Astrocyte (in vitro differentiated cells and primary cell): Measurements from ENCODE around the gene PTPRCAP. TPM values are rescaled to one million over a fixed set of nuclear protein-coding genes. Genes with fewer than 3 reads are reported as not detected.

Experiments
- DNase-seq: peaks from one replicate; pipeline ENCODE4 v3.0.0-alpha.2; 2010; ENCODE audit warnings: low read depth
- FAIRE-seq: peaks from 2 replicates; lab custom pipeline; 2011; peaks lifted over from hg19 to GRCh38; lab: Jason Lieb, UNC
- H2AFZ ChIP-seq: 2 replicates; pipeline ENCODE4 v1.6.0; 2012; ENCODE audit warnings: low read depth, low read length, inconsistent platforms
- H3K27ac ChIP-seq: 2 replicates; pipeline ENCODE4 v1.5.1; 2011; ENCODE audit warnings: low read depth, low read length, inconsistent platforms
- H3K27me3 ChIP-seq: 2 replicates; pipeline ENCODE4 v1.6.0; 2011; ENCODE audit warnings: low read length, inconsistent platforms; ENCODE audit not compliant: insufficient read depth
- H3K36me3 ChIP-seq: 2 replicates; pipeline ENCODE4 v1.5.1; 2011; ENCODE audit warnings: low read length, inconsistent platforms; ENCODE audit not compliant: insufficient read depth
- H3K4me1 ChIP-seq: 2 replicates; pipeline ENCODE4 v1.5.1; 2011; ENCODE audit warnings: low read length, inconsistent platforms; ENCODE audit not compliant: insufficient read depth
- H3K4me2 ChIP-seq: 2 replicates; pipeline ENCODE4 v1.6.0; 2012; ENCODE audit warnings: low read length, inconsistent platforms
- H3K4me3 ChIP-seq: 2 replicates; pipeline ENCODE4 v1.5.1; 2011; ENCODE audit warnings: low read depth, mild to moderate bottlenecking, low read length, inconsistent platforms; ENCODE audit not compliant: insufficient read depth
- H3K79me2 ChIP-seq: 2 replicates; pipeline ENCODE4 v1.6.0; 2012; ENCODE audit warnings: mild to moderate bottlenecking, low read length, inconsistent platforms; ENCODE audit not compliant: insufficient read depth
- H3K9ac ChIP-seq: 2 replicates; pipeline ENCODE4 v1.6.0; 2012; ENCODE audit warnings: mild to moderate bottlenecking, low read length, inconsistent platforms
- H3K9me3 ChIP-seq: 2 replicates; pipeline ENCODE4 v1.5.1; 2012; ENCODE audit warnings: low read depth, mild to moderate bottlenecking, low read length, inconsistent platforms; ENCODE audit not compliant: insufficient read depth
- H4K20me1 ChIP-seq: 2 replicates; pipeline ENCODE4 v1.6.0; 2012; ENCODE audit warnings: low read length, inconsistent platforms; ENCODE audit not compliant: insufficient read depth
- H3K27ac Mint-ChIP-seq: one replicate; pipeline ENCODE4 v1.8.0; 2021; ENCODE audit warnings: mild to moderate bottlenecking, mixed read lengths; ENCODE audit not compliant: unreplicated experiment
- H3K27me3 Mint-ChIP-seq: one replicate; pipeline ENCODE4 v1.8.0; 2021; ENCODE audit warnings: low read depth, mixed read lengths; ENCODE audit not compliant: unreplicated experiment
- H3K36me3 Mint-ChIP-seq: one replicate; pipeline ENCODE4 v1.8.0; 2021; ENCODE audit warnings: low read depth, mixed read lengths; ENCODE audit not compliant: unreplicated experiment
- H3K4me1 Mint-ChIP-seq: one replicate; pipeline ENCODE4 v1.8.0; 2021; ENCODE audit warnings: low read depth, mixed read lengths; ENCODE audit not compliant: unreplicated experiment
- H3K4me3 Mint-ChIP-seq: one replicate; pipeline ENCODE4 v1.8.0; 2021; ENCODE audit warnings: mild to moderate bottlenecking, moderate library complexity, mixed read lengths; ENCODE audit not compliant: unreplicated experiment
- H3K9me3 Mint-ChIP-seq: one replicate; pipeline ENCODE4 v1.8.0; 2021; ENCODE audit warnings: mild to moderate bottlenecking, mixed read lengths; ENCODE audit not compliant: unreplicated experiment
- EZH2 ChIP-seq: IDR thresholded peaks from 2 replicates; pipeline ENCODE4 v1.6.1; 2012; ENCODE audit warnings: mild to moderate bottlenecking, low read length, inconsistent platforms; ENCODE audit not compliant: insufficient read depth
- total RNA-seq: library from RNA; stranded (reverse); gene quantifications from 2 replicates; pipeline ENCODE4 v1.2.1, GENCODE V29; 2021
- TF ChIP-seq, protein P1 (sequence below): IDR thresholded peaks from 2 replicates; pipeline ENCODE4 v1.5.1; 2011; ENCODE audit warnings: low read depth, mild to moderate bottlenecking, inconsistent platforms, low read length, moderate library complexity; ENCODE audit not compliant: insufficient read depth

PTPRCAP gene
- total RNA-seq, 1 donor from 2014 or later, result 1.7 TPM

DNA sequence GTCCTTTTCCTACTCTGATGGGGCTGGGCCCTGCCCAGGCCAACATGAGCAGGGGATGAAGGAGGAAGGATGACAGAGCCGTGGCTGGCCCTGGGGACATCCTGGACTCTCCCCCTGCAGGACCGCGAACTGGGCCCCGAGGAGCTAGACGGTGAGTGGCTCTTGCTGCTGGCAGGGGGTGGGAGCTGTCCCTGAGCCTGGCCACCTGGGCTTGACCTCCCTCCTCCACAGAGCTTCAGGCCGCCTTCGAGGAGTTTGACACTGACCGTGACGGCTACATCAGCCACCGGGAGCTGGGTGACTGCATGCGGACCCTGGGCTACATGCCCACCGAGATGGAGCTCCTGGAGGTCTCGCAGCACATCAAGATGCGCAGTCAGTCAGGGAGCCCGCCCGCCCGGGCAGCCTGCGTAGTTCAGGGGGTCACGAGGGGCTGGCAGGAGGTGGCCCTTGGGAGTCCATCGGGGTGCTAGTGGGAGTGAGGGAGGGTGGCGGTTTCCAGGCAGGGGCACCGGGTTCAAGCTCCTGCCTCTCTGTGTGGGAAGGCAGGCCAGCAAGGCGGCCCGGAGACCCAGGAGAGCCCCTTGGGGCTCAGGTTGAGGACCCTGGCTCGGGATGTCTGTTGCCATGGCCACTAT, 18.7 kb upstream of the PTPRCAP start:
- no peak overlapping the region for H2AFZ ChIP-seq
- H3K27me3 ChIP-seq, result peaks cover 1% of the 10 kb centered on the region
- FAIRE-seq (no peak), DNase-seq (no peak)
- no peak overlapping the region for H3K27ac ChIP-seq
- H3K36me3 ChIP-seq, result no peaks in the 10 kb centered on the region
- H3K79me2 ChIP-seq, result no peaks in the 10 kb centered on the region
- Mint-ChIP-seq H3K4me1 (no peaks in the 10 kb centered on the region), H3K27me3 (peaks cover 13% of the 10 kb centered on the region), H3K36me3 (peaks cover 3% of the 10 kb centered on the region), H3K27ac (no peak overlapping the region), H3K4me3 (no peak overlapping the region), H3K9me3 (no peaks in the 10 kb centered on the region)
- no peak overlapping the region for H3K4me2 ChIP-seq
- H3K4me3 ChIP-seq, result no peak overlapping the region
- H3K9me3 ChIP-seq, result no peaks in the 10 kb centered on the region
- H3K9ac ChIP-seq, result no peak overlapping the region
- no peaks in the 10 kb centered on the region for H4K20me1 ChIP-seq
- no peak for TF ChIP-seq EZH2
- TF ChIP-seq, protein P1, sequence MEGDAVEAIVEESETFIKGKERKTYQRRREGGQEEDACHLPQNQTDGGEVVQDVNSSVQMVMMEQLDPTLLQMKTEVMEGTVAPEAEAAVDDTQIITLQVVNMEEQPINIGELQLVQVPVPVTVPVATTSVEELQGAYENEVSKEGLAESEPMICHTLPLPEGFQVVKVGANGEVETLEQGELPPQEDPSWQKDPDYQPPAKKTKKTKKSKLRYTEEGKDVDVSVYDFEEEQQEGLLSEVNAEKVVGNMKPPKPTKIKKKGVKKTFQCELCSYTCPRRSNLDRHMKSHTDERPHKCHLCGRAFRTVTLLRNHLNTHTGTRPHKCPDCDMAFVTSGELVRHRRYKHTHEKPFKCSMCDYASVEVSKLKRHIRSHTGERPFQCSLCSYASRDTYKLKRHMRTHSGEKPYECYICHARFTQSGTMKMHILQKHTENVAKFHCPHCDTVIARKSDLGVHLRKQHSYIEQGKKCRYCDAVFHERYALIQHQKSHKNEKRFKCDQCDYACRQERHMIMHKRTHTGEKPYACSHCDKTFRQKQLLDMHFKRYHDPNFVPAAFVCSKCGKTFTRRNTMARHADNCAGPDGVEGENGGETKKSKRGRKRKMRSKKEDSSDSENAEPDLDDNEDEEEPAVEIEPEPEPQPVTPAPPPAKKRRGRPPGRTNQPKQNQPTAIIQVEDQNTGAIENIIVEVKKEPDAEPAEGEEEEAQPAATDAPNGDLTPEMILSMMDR, result no peak
- no peaks in the 10 kb centered on the region for H3K4me1 ChIP-seq

DNA sequence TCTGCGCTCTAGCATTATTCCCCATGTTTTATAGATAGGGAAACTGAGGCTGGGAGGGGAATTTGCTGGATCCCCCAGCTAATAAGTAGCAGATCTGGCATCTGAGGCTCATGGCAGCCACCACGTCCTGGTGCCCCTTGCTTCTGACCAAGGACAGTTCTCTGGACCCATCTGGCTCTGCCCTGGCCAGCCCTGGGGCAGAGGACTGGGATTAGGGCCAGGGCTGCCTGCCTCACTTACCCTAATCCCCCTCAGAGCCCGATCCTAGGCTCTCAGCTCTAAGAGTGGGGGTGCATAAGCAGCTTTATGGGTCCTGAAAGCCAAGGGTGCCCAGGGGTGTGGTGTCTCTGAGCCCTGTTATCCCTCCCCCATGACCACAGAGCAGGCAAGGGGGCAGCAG, 17.6 kb upstream of the PTPRCAP start, which contains the start of gene CABP4:
Gene CABP4 (plus strand): TSS at position 301 of the 400 bp plus-strand sequence. CDS start 70 bp downstream, at position 371.
- H3K79me2 ChIP-seq, result no peaks in the 10 kb centered on the region
- no peaks in the 10 kb centered on the region for H3K9me3 Mint-ChIP-seq
- no peaks in the 10 kb centered on the region for H3K27me3 ChIP-seq
- no peak within 1 kb of the TSS for H3K27ac Mint-ChIP-seq
- DNase-seq (no peak), FAIRE-seq (no peak)
- H3K36me3 Mint-ChIP-seq, result peaks cover 3% of the 10 kb centered on the region
- H4K20me1 ChIP-seq, result no peaks in the 10 kb centered on the region
- H3K9me3 ChIP-seq, result no peaks in the 10 kb centered on the region
- H3K4me2 ChIP-seq, result no peak within 1 kb of the TSS
- H3K9ac ChIP-seq, result no peak within 1 kb of the TSS
- H3K27ac ChIP-seq, result no peak within 1 kb of the TSS
- no peak within 1 kb of the TSS for H2AFZ ChIP-seq
- no peaks in the 10 kb centered on the region for H3K36me3 ChIP-seq
- H3K4me1 Mint-ChIP-seq, result no peaks in the 10 kb centered on the region
- no peak for TF ChIP-seq EZH2
- TF ChIP-seq, protein P1, result no peak
- no peak within 1 kb of the TSS for H3K4me3 Mint-ChIP-seq
- H3K27me3 Mint-ChIP-seq, result peaks cover 13% of the 10 kb centered on the region
- no peak within 1 kb of the TSS for H3K4me3 ChIP-seq
- no peaks in the 10 kb centered on the region for H3K4me1 ChIP-seq
